ENCODE measurements around the gene NOTO.

GRCh38 chr2:73253400-73253799, 51.0 kb downstream of the NOTO start:
- TF ChIP-seq POLR2A (IDR thresholded peaks at IDR 0.05; ENCODE audit: control extremely low read depth in 1 of 2, low read depth in 2 of 2, low read length in 2 of 2) (no peak), EP300 (IDR thresholded peaks at IDR 0.05; ENCODE audit: borderline replicate concordance in 1 of 2, low read depth in 2 of 2, low read length in 2 of 2) (no peak)
- TF ChIP-seq, protein P1, sequence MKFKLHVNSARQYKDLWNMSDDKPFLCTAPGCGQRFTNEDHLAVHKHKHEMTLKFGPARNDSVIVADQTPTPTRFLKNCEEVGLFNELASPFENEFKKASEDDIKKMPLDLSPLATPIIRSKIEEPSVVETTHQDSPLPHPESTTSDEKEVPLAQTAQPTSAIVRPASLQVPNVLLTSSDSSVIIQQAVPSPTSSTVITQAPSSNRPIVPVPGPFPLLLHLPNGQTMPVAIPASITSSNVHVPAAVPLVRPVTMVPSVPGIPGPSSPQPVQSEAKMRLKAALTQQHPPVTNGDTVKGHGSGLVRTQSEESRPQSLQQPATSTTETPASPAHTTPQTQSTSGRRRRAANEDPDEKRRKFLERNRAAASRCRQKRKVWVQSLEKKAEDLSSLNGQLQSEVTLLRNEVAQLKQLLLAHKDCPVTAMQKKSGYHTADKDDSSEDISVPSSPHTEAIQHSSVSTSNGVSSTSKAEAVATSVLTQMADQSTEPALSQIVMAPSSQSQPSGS (IDR thresholded peaks at IDR 0.05; ENCODE audit: low read length) = no peak

Data from H1 (cell line).